ENCODE data around the gene MINDY4.

The MINDY4 gene

GRCh38 chr7:30771174-30771879 is at the start of gene MINDY4:
MINDY4 (plus strand) TSS chr7:30771417; CDS start chr7:30771494, 77 bp downstream.
- DNase-seq (ENCODE audit: low read depth) = peak; percentile 54

DNA sequence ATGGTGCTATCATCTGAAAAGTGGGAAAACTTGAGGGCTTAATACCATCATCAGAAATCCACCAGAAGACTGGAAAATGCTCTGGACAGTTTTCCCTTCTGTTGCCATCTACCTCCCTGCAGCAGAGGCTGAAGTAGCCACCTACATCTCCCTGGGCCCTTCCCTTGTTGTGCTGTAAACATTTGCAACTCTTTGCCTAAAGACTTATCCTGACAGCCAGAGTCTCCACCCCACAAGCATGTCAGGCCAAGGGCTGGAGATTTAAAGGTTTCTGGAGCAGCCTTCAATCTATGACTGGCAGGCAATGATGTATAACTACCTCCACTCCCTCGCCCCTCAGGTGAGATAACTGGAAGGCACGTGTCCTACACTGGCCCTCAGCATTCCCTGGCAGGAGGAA is 49.0 kb upstream of the MINDY4 start:
- no peak for DNase-seq (ENCODE audit: low read depth)

DNA sequence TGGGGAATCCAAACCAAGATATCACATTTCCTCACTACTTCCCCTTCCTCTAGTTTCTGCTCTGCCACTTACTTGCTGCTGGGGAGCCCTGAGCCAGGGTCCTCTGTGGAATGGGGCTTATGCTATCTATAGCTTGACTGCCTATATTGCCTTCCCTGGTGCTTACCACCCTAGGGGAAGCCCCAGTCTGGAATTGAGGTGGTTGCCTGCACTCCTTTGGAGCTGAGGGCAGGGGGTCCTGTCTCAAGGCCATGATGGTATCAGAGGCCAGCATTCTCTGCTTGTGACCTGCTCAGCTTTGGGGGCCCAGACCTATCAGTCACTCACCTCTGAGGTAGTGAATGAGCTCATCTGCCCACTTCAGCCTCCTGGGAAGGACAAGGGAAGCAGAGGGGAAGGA is 48.5 kb upstream of the MINDY4 start:
- no peak for DNase-seq (ENCODE audit: low read depth)

DNA sequence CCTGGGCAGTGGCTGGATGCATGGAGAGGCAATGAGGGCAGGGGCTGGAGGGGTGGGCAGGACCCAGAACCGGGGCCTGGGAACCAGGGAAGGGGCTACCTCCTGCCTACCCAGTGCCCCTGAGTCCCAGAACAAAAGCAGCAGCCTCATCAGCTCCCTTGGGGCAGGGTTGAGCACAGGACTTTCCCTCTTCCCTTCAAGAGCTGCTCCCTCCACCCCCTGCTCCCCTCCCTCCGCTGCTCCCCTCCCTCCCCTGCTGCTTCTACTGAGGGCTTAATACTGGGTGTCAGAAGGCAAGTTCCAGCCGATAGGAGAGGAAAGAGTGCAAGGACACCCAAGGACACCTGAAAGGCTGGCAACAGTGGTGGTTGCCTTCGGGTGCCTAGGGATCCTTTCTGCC is 47.4 kb upstream of the MINDY4 start:
- no peak for DNase-seq (ENCODE audit: low read depth)

DNA sequence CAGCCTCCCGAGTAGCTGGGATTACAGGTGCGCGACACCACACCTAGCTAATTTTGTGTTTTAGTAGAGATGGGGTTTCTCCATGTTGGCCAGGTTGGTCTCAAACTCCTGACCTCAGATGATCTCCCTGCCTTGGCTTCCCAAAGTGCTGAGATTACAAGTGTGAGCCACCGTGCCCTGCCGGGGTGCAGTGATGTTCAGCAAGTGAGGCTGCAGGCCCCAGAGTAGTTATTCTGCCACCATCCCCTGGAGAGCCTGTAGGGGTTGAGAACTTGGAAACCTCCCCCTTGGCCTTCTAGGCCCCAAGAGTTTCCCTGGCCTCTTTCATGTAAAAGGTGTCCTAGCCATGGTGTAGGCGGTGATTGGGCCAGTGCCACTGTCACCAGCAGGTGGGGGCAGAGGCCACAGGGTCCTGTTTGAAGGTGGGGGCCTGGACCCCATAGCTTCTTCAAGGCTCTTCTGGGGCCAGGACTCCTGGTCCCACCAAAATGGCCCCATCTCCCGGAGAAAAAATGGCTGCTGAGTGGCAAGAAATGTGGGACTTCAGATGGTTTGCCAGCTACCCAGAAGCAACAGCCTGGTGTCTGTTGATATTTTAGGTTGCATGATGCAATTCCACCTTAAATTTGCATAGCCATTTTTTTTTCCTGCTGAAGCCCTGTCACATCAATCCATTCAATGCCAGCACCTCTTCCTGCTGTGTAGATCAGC is 44.8 kb upstream of the MINDY4 start:
- no peak for DNase-seq (ENCODE audit: low read depth)

- DNase-seq (ENCODE audit: low read depth) = no peak
Observed at GRCh38 chr7:30727061-30727945, 43.9 kb upstream of the MINDY4 start.

DNA sequence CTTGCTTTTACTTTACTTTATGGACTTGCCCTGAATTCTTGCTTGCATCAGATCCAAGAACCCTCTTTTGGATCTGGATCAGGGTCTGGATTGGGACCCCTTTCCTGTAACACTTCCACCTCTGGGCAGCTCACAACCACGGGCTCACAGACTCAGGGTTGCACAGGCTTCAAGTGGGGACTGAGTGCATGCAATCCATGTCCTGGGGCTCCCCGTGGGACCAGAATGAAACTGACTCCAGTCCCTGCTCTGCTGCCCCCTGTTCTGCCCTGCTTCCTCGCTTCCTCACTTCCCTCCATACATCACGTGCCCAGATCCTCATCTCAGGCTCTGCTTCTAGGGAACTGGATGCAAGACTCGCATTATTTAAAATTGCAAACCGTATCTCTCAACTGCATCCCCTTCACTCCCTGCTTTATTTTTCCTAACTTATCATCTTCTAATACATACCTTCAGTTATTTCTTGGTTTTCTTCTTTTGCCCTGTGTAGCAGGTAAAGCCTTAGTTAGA is 42.6 kb upstream of the MINDY4 start:
- no peak for DNase-seq (ENCODE audit: low read depth)

GRCh38 chr7:30729642-30730041 is 41.6 kb upstream of the MINDY4 start:
- DNase-seq (ENCODE audit: low read depth) = no peak

GRCh38 chr7:30730097-30730496 is 41.1 kb upstream of the MINDY4 start:
- DNase-seq (ENCODE audit: low read depth) = no peak

DNA sequence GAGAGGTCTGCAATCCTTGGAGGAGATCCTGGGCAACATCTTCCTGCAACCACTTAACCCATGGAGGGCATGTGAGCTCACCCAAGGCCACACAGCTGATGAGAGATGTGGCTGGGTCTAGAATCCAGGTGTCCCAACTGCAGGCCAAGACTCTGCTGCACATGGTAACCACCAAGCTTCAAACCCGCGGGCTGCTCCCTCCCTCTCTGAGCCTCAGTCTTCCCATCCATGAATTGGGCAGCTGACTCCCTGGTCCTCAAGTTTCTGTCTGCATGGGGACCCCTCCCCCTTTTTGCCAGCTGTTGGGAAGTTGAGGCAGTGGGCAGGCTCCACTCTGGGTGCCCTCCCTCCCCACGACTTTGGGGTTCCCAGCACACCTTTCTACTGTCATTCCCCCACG is 40.2 kb upstream of the MINDY4 start:
- no peak for DNase-seq (ENCODE audit: low read depth)

DNA sequence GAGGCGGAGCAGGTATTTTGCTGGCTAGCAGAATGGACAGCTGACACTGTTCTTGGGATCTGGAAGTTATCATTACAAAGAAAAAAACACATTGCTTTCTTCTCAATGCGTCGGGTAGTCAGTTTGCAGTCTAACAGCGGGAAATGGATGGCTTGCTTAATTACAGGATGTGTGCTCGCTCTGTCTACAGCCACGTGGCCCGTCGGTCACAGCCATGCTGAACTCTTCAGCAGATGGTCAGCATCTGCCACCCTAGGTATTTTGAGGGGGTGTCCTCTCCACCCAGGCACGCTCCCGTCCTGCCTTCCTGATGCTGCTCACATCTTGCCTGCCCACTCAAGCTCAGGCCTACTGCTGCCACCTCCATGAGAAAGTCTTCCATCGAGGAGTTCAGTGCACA is 39.6 kb upstream of the MINDY4 start:
- DNase-seq (ENCODE audit: low read depth) = no peak

GRCh38 chr7:30732606-30733005 is 38.6 kb upstream of the MINDY4 start:
- no peak for DNase-seq (ENCODE audit: low read depth)

GRCh38 chr7:30733216-30733615 is 38.0 kb upstream of the MINDY4 start:
- DNase-seq (ENCODE audit: low read depth) = no peak

- DNase-seq (ENCODE audit: low read depth) = no peak
Observed at GRCh38 chr7:30733691-30734090, 37.5 kb upstream of the MINDY4 start.

DNA sequence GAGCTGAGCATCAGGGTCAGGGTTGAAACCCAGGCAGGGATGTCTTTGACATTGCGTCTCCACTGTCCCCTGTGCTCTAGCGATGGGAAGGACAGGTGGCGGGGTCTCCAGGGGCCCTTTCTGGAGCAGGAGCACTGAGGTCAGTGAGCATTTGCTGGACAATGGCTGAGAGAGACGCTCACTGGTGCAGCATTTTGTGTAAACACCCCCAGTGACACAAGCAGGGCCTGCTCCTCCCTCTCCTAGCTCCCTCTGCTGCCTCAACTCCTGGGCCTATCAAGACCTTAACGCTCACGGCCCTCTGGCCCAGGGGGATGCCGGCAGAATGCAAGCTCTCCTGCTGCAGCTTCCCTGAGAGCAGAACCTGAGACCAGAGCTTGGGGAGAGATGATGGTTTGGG is 36.7 kb upstream of the MINDY4 start:
- no peak for DNase-seq (ENCODE audit: low read depth)

- no peak for DNase-seq (ENCODE audit: low read depth)
Observed at GRCh38 chr7:30735631-30736030, 35.6 kb upstream of the MINDY4 start.

DNA sequence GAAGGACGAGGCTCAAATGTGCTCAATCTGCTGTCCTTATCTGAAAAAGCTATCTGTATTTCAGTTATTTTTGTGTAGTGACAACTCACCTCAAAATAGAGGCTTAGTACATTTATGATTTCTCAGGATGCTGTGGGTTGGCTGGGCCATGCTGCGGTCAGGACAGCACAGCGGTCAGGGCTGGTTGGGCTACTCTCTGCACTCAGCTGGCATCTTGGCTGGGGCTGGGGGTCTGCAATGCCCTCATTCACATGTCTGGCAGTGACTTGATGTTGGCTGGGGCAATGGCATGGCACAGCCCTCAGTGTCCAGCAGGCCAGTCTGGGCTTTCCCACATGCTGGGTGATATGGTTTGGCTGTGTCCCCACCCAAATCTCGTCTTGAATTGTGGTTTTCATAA is 34.9 kb upstream of the MINDY4 start:
- DNase-seq (ENCODE audit: low read depth) = no peak

DNA sequence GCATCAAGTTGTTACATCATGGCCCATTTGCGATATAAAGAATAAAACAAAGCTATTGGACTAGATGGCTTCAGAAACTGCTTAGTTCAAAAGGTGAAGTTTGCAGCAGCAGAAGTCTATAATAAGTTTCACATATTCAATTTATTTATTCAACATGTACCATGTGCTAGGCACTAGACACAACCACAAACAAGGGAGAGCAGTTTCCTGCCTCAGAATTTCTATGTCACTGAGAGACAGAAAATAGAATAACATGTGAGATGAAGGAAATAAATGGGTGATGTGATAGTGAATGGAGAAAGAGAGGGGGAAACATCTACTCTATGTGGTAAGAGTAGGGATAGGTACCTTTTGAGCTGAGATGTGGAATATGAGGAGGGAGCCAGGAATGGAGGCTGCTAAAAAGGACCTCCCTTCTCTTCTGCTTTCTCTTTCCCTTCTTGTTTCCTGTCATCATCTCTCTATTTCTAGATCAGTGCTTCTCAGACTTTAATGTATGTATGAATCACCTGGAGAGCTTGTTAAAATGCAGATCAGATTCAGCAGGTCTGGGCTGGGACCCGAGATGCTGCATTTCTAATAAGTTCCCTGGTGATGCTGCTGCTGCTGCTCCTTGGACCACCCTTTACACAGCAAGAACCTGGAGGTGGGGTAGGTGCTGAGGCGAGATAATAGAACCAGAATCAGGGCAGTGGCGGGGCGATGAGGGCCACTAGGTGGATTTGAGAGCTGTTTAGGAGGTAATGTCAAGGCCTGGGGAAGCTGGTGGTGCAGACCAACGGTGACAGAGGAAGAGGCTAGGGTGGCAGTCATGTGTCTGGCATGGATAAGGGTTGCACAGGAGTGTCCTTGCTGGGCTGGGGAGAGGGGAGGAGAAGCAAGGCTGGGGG is 32.9 kb upstream of the MINDY4 start:
- DNase-seq (ENCODE audit: low read depth) = no peak

DNA sequence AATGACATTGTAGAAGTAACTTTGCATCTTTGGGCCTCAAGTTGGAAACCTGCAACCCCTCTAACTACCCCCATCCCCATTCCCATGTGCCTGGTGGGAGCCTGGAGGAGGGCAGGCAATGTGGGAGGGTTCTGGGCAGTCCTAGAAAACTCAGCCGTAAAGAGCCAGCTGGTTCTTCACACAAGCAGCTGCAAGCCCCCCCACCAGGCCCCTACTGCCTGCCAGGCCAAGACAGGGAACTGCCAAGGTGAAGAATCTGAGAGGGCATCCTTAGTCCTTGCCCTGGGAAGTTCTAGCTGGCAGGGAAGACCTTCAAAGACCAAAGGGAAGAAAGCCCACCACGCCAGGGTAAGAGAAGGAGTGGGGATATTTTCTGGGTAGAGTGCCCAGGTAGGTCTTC is 31.5 kb upstream of the MINDY4 start:
- no peak for DNase-seq (ENCODE audit: low read depth)

- DNase-seq (ENCODE audit: low read depth) = no peak
Observed at GRCh38 chr7:30740417-30741181, 30.6 kb upstream of the MINDY4 start.

DNA sequence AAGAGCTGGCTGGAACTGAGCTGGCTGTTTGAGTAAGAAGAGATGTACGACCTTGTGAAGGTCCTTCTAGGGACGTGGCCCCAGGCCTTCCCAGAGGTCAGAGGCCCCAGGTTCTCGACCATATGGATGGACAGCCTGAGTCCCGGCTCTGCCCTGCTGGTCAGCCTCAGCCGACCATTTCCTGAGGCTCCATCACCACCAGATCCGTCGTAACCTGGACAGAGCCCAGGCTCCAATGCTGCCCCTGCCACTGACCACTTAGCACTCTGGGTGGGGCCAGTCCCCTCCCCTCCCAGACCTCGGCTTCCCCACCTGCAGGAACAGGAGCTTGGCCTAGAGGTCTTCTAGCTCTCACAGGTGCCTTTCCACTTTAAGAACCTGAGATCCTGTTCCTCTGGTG is 29.9 kb upstream of the MINDY4 start:
- DNase-seq (ENCODE audit: low read depth) = no peak
